Osteocyte (in vitro differentiated cells): ENCODE measurements around the gene XKR8. TPM values are rescaled to one million over a fixed set of nuclear protein-coding genes. Genes with fewer than 3 reads are reported as not detected.

Source experiments
- DNase-seq: peaks from one replicate; pipeline ENCODE4 v3.0.0; 2021; ENCODE audit warnings: mixed read lengths; ENCODE audit not compliant: unreplicated experiment; ENCODE audit errors: extremely low spot score
- H3K27ac Mint-ChIP-seq: one replicate; pipeline ENCODE4 v1.8.0; 2021; ENCODE audit warnings: mild to moderate bottlenecking, mixed read lengths; ENCODE audit not compliant: unreplicated experiment
- H3K27me3 Mint-ChIP-seq: one replicate; pipeline ENCODE4 v1.8.0; 2021; ENCODE audit warnings: mixed read lengths; ENCODE audit not compliant: unreplicated experiment
- H3K36me3 Mint-ChIP-seq: one replicate; pipeline ENCODE4 v1.8.0; 2021; ENCODE audit warnings: mixed read lengths; ENCODE audit not compliant: unreplicated experiment
- H3K4me1 Mint-ChIP-seq: one replicate; pipeline ENCODE4 v1.8.0; 2021; ENCODE audit warnings: mixed read lengths; ENCODE audit not compliant: unreplicated experiment
- H3K4me3 Mint-ChIP-seq: one replicate; pipeline ENCODE4 v1.8.0; 2021; ENCODE audit warnings: mild to moderate bottlenecking, moderate library complexity, mixed read lengths; ENCODE audit not compliant: unreplicated experiment
- H3K9me3 Mint-ChIP-seq: one replicate; pipeline ENCODE4 v1.8.0; 2021; ENCODE audit warnings: mixed read lengths; ENCODE audit not compliant: unreplicated experiment
- CTCF ChIP-seq: fragments of 200-600 bp; sonication (generic); IDR thresholded peaks from 2 replicates; pipeline ENCODE4 v1.5.0; 2021; ENCODE audit warnings: antibody characterized with exemption, mild to moderate bottlenecking, moderate library complexity
- total RNA-seq: library from RNA; stranded (reverse); gene quantifications from 2 replicates; pipeline ENCODE4 v1.2.1, GENCODE V29; 2021

XKR8 gene
- total RNA-seq, 1 donor from 2014 or later: 3.8 TPM

DNA sequence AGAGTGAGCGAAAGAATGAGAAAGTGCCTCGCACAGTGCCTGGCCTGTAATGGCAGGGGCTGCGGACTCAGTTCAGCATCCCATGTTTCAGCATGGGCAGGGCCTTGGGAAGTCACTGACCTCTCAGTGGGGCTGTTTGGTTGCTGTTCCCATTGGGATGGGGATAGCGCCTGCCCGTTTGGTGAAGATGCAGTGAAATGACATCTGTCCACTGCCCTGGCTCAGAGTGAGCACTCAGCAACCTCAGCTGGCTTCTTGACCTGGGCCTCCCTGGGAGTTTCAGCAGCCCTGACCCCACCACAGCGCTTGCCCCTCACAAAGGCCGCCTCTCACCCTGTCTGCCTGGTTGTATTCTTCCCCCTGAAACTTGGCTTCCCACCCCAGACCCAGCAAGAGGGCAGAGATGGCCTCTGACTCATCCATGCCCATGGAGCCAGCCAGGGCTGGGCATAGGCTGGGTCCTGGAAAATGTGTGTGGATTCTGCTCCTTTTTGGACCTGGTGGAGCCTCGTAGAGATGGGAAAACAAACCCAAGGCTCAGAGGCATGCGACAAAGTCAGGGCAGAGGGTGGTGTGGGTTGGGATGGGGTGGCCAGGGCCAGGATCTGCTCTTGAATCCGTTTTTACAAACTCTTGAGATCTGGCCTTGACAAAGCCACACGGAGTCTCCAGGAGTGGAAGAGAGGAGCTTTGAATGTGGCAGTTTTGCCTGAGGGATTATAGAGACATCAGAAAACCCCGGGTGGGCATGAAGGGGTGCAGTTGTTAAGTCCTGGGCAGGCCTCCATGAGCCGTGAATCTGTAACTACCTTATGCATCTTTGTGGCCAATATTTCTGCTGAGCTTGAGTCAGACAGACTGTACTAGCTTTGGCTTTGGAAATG, 1.2 kb downstream of the XKR8 start:
- no peak for DNase-seq
- Mint-ChIP-seq H3K9me3 (no peaks in the 10 kb centered on the region), H3K4me1 (peaks cover 20% of the 10 kb centered on the region), H3K27me3 (peaks cover 2% of the 10 kb centered on the region), H3K27ac (peak overlapping the region; percentile 67), H3K4me3 (peak overlapping the region; percentile 74), H3K36me3 (peaks cover 2% of the 10 kb centered on the region)
- TF ChIP-seq CTCF: no peak

GRCh38 chr1:27961646-27962221, 2.0 kb downstream of the XKR8 start:
- Mint-ChIP-seq H3K36me3 (peaks cover 5% of the 10 kb centered on the region), H3K9me3 (no peaks in the 10 kb centered on the region), H3K27ac (peak overlapping the region; percentile 67), H3K27me3 (peaks cover 2% of the 10 kb centered on the region), H3K4me3 (peak overlapping the region; percentile 32), H3K4me1 (peaks cover 20% of the 10 kb centered on the region)
- no peak for TF ChIP-seq CTCF
- no peak for DNase-seq

DNA sequence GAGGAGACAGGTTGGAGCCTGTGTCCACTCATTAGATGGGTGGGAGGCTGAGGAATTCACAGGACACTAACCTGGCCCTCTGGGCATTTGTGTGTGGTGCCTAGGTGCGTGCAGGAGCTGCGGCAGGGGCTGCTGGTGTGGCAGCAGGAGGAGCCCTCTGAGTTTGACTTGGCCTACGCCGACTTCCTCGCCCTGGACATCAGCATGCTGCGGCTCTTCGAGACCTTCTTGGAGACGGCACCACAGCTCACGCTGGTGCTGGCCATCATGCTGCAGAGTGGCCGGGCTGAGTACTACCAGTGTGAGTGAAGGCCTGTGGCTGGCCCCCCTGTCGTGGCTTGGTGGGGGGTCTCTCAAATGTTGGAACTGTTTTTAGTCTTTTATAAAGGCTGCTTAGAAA, 3.6 kb downstream of the XKR8 start:
- TF ChIP-seq CTCF: no peak
- no peaks in the 10 kb centered on the region for H3K27me3 Mint-ChIP-seq
- peaks cover 14% of the 10 kb centered on the region for H3K36me3 Mint-ChIP-seq

GRCh38 chr1:27966402-27967105, 6.8 kb downstream of the XKR8 start:
- Mint-ChIP-seq H3K36me3 (peaks cover 16% of the 10 kb centered on the region), H3K9me3 (no peaks in the 10 kb centered on the region), H3K4me1 (peaks cover 10% of the 10 kb centered on the region), H3K27ac (no peak overlapping the region), H3K4me3 (no peak overlapping the region), H3K27me3 (no peaks in the 10 kb centered on the region)
- DNase-seq: no peak
- TF ChIP-seq CTCF: no peak

More for the DNA sequence above, 3.6 kb downstream of the XKR8 start:
- Mint-ChIP-seq H3K27ac (no peak overlapping the region), H3K4me1 (peaks cover 20% of the 10 kb centered on the region), H3K9me3 (no peaks in the 10 kb centered on the region), H3K4me3 (no peak overlapping the region)
- no peak for DNase-seq
